DOHH2 (cell line): Measurements from ENCODE around the gene BRCA2.

Source experiments
- H3F3A ChIP-seq: fragments of 200-600 bp; sonication (generic), shearing (Covaris generic); 2 replicates; pipeline ENCODE4 v1.6.0; 2016; ENCODE audit warnings: antibody characterized with exemption, mild to moderate bottlenecking; ENCODE audit not compliant: control insufficient read depth, insufficient read depth
- H3K27ac ChIP-seq: fragments of 200-600 bp; sonication (generic); 2 replicates; pipeline ENCODE4 v1.5.1; 2014; ENCODE audit warnings: low read depth, mild to moderate bottlenecking, low read length, moderate library complexity
- H3K27me3 ChIP-seq: fragments of 200-600 bp; sonication (generic); 2 replicates; pipeline ENCODE4 v1.6.1; 2014; ENCODE audit warnings: mild to moderate bottlenecking, low read length, mixed read lengths; ENCODE audit not compliant: control insufficient read depth
- H3K36me3 ChIP-seq: fragments of 200-600 bp; sonication (generic); 2 replicates; pipeline ENCODE4 v1.6.1; 2014; ENCODE audit warnings: mild to moderate bottlenecking, low read length, moderate library complexity, mixed read lengths; ENCODE audit not compliant: control insufficient read depth
- H3K4me1 ChIP-seq: fragments of 200-600 bp; sonication (generic); 2 replicates; pipeline ENCODE4 v1.6.1; 2014; ENCODE audit warnings: mild to moderate bottlenecking, low read length, mixed read lengths; ENCODE audit not compliant: control insufficient read depth
- H3K4me2 ChIP-seq: fragments of 200-600 bp; sonication (generic); 2 replicates; pipeline ENCODE4 v1.6.0; 2014; ENCODE audit warnings: mild to moderate bottlenecking, low read length, moderate library complexity
- H3K4me3 ChIP-seq: fragments of 200-600 bp; sonication (generic); 2 replicates; pipeline ENCODE4 v1.5.1; 2014; ENCODE audit warnings: mild to moderate bottlenecking, low read length, mixed read lengths
- H3K79me2 ChIP-seq: fragments of 200-600 bp; sonication (generic); 2 replicates; pipeline ENCODE4 v1.6.1; 2014; ENCODE audit warnings: mild to moderate bottlenecking, low read length, mixed read lengths; ENCODE audit not compliant: control insufficient read depth
- H3K9me2 ChIP-seq: fragments of 200-600 bp; sonication (generic); replicated peaks from 2 replicates; pipeline ENCODE4 v1.6.1; 2014; ENCODE audit warnings: mild to moderate bottlenecking, low read length, mixed read lengths; ENCODE audit not compliant: control insufficient read depth
- H3K9me3 ChIP-seq: fragments of 200-600 bp; sonication (generic); 2 replicates; pipeline ENCODE4 v1.6.1; 2014; ENCODE audit warnings: antibody characterized with exemption, low read length, mixed read lengths; ENCODE audit not compliant: control insufficient read depth, insufficient read depth
- H4K20me1 ChIP-seq: fragments of 200-600 bp; sonication (generic); 2 replicates; pipeline ENCODE4 v1.6.0; 2014; ENCODE audit warnings: low read depth, mild to moderate bottlenecking, antibody characterized with exemption, low read length, moderate library complexity; ENCODE audit not compliant: control insufficient read depth, insufficient read depth
- CTCF ChIP-seq: fragments of 200-600 bp; sonication (generic); IDR thresholded peaks from one replicate; pipeline ENCODE4 v1.5.1; 2014; ENCODE audit warnings: antibody characterized with exemption, mild to moderate bottlenecking, low read depth, low read length; ENCODE audit not compliant: poor library complexity, severe bottlenecking
- EZH2phosphoT487 ChIP-seq: fragments of 200-600 bp; sonication (generic); IDR thresholded peaks from 2 replicates; pipeline ENCODE4 v1.6.1; 2017; ENCODE audit warnings: borderline replicate concordance, mild to moderate bottlenecking, antibody characterized with exemption, low read length, moderate library complexity, mixed read lengths

Gene BRCA2

GRCh38 chr13:32445461-32445860 is 130.2 kb downstream of the BRCA2 start:
- TF ChIP-seq EZH2phosphoT487 = no peak
- no peak for TF ChIP-seq CTCF
- Histone ChIP-seq H3K9me2 (no peaks in the 10 kb centered on the region), H3K4me1 (no peaks in the 10 kb centered on the region), H3K4me2 (no peak overlapping the region), H3K9me3 (no peaks in the 10 kb centered on the region), H3K79me2 (no peaks in the 10 kb centered on the region), H3K27me3 (0 out of 2 replicates have a peak, but pooled peaks cover 4% of the 10 kb centered on the region), H3K4me3 (no peak overlapping the region), H3K36me3 (no peaks in the 10 kb centered on the region), H3K27ac (no peak overlapping the region), H4K20me1 (no peaks in the 10 kb centered on the region), H3F3A (no peaks in the 10 kb centered on the region)

- Histone ChIP-seq H3F3A (no peaks in the 10 kb centered on the region), H3K9me3 (no peaks in the 10 kb centered on the region), H3K4me3 (no peak overlapping the region), H3K4me2 (no peak overlapping the region), H4K20me1 (no peaks in the 10 kb centered on the region), H3K4me1 (no peaks in the 10 kb centered on the region), H3K36me3 (no peaks in the 10 kb centered on the region), H3K9me2 (no peaks in the 10 kb centered on the region), H3K27ac (no peak overlapping the region), H3K79me2 (no peaks in the 10 kb centered on the region), H3K27me3 (0 out of 2 replicates have a peak, but pooled peaks cover 4% of the 10 kb centered on the region)
- TF ChIP-seq EZH2phosphoT487 (no peak), CTCF (no peak)
Measured at GRCh38 chr13:32446220-32446619, 130.9 kb downstream of the BRCA2 start.

GRCh38 chr13:32446773-32447465 is 131.6 kb downstream of the BRCA2 start:
- H3K27ac ChIP-seq = no peak overlapping the region

More at GRCh38 chr13:32446773-32447465, 131.6 kb downstream of the BRCA2 start:
- Histone ChIP-seq H3K36me3 (no peaks in the 10 kb centered on the region), H3K27me3 (0 out of 2 replicates have a peak, but pooled peaks cover 4% of the 10 kb centered on the region), H3K9me3 (no peaks in the 10 kb centered on the region), H3K9me2 (no peaks in the 10 kb centered on the region), H3K4me3 (no peak overlapping the region), H3F3A (no peaks in the 10 kb centered on the region), H3K79me2 (no peaks in the 10 kb centered on the region), H3K4me2 (no peak overlapping the region), H3K4me1 (no peaks in the 10 kb centered on the region), H4K20me1 (no peaks in the 10 kb centered on the region)
- TF ChIP-seq EZH2phosphoT487 (no peak), CTCF (no peak)
